Stomach (tissue), 9 donors: Measurements from ENCODE around the gene KCNG4. TPM values are rescaled to one million over a fixed set of nuclear protein-coding genes. Genes with fewer than 3 reads are reported as not detected.

Experiments
- DNase-seq, 2 donors: peaks; one replicate each; pipeline versions ENCODE4 v3.0.0 to v3.0.0-alpha.2; 2013 to 2019
- H3K27ac ChIP-seq, 5 donors: fragments of 200-600 bp in 4 of 5; sonication (generic) in 4 of 5; one replicate each; pipeline ENCODE4 v1.5.1; 2013 to 2019; ENCODE audit warnings: mild to moderate bottlenecking in 1 of 5, moderate library complexity in 1 of 5
- H3K27me3 ChIP-seq, 3 donors: fragments of 200-600 bp; sonication (generic); one replicate each; pipeline ENCODE4 v1.5.1; 2017 to 2019; ENCODE audit warnings: mixed run types in 1 of 3
- H3K36me3 ChIP-seq, 4 donors: fragments of 200-600 bp; sonication (generic); 1 replicate in 3 of 4; 2 replicates in 1 of 4; pipeline ENCODE4 v1.5.1; 2016 to 2019
- H3K4me1 ChIP-seq, 4 donors: fragments of 200-600 bp; sonication (generic); one replicate each; pipeline ENCODE4 v1.5.1; 2016 to 2019
- H3K4me3 ChIP-seq, 4 donors: fragments of 200-600 bp; sonication (generic) in 3 of 4; one replicate each; pipeline ENCODE4 v1.5.1; 2016 to 2019; ENCODE audit warnings: mild to moderate bottlenecking in 1 of 4
- H3K9me3 ChIP-seq, 4 donors: fragments of 200-600 bp; sonication (generic); one replicate each; pipeline ENCODE4 v1.5.1; 2016 to 2019
- EP300 ChIP-seq: sonication (generic); formaldehyde crosslinking; IDR thresholded peaks from one replicate; pipeline ENCODE4 v1.6.1; 2017; ENCODE audit warnings: antibody characterized with exemption
- POLR2A ChIP-seq, 4 donors: fragments of 450-650 bp; IDR thresholded peaks; one replicate each; pipeline ENCODE4 v1.6.1; 2016; ENCODE audit warnings: antibody characterized with exemption in 4 of 4, control low read depth in 2 of 4, mild to moderate bottlenecking in 1 of 4, moderate library complexity in 1 of 4
- POLR2AphosphoS5 ChIP-seq, 3 donors: sonication (generic); formaldehyde crosslinking; IDR thresholded peaks; one replicate each; pipeline ENCODE4 v1.6.1; 2016; ENCODE audit warnings: antibody characterized with exemption in 3 of 3
- WGBS, 5 donors: extraction: QIAGEN DNeasy Blood & Tissue Kit in 3 of 5; methylation state at CpG; one replicate each; pipeline versions ENCODE4 v1.1.5 to v1.1.7; 2013 to 2018; 5-methylcytosine and 5-hydroxymethylcytosine counted together
- intact Hi-C: fragments of 100-400 bp; cut with DNase I; formaldehyde crosslinking; loops from one replicate; pipeline ENCODE4 v1.15.1; 2023; ENCODE audit warnings: low total_unique reads
- polyA plus RNA-seq, 3 donors: library from polyadenylated mRNA; stranded (reverse); fragments of 200-250 nt; gene quantifications; one replicate each; pipeline ENCODE4 v1.2.3, GENCODE V29; 2013
- total RNA-seq, 5 donors: library from RNA; depleted of rRNA; stranded (reverse); fragments of >200 nt; gene quantifications; one replicate each; pipeline versions ENCODE4 v1.1.0 to v1.2.3, GENCODE V29; 2014 to 2016
- TF ChIP-seq, protein P1 (sequence below), 7 experiments: fragments of 450-650 bp in 4 of 7; fragments of 200-600 bp in 3 of 7; sonication (generic) in 3 of 7; IDR thresholded peaks; one replicate each; pipeline ENCODE4 v1.5.1; 2016 to 2019; ENCODE audit warnings: antibody characterized with exemption in 7 of 7, control low read depth in 2 of 7, mild to moderate bottlenecking in 1 of 7
- donor health status: healthy with polysubstance abuse.
- donor health status: Bipolar disorder and iron deficiency.
- donor health status: healthy.

The KCNG4 gene
- total and polyA plus RNA-seq, 8 donors: not detected

DNA sequence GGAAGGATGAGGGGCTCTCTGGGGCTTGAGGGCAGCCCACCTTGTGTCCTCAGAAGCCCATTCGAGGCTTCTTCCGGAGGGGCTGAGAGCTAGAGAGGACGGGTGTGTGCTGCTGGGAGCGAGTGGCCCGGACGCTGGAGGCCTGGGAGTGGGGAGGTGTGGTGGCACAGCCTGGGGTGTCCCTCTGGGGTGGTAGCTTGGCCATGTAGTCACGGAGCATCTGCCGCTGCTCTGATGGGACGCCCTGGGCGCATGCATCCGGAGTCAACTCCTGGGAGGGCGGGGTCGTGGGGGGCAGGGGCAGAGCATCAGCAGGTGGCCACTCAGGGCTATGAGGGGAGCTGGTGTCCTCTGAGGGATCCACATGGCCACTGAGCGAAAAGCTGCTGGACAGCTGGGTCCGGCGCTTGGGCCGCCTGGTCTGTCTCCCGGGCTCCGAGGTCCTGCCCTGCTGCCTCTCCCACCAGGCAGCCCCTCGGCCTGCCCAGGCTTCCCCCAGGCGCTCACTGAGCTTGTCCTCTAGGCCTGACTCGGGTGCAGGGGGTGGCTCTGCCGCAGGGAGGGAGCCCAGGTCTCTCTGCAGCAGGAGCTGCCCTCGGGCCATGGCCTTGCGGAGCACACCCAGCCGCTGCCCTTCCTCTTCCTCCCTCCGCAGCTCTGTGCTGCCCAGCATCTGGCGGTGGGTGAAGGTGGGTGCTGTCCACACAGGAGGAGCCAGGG, 60.8 kb downstream of the KCNG4 start:
- peak overlapping the region in 2 of 5 donors; percentile 80 to 82 for H3K27ac ChIP-seq
- H3K4me1 ChIP-seq: peaks cover 23 to 46% (median 32%) of the 10 kb centered on the region in 4 donors
- no peaks in the 10 kb centered on the region for H3K9me3 ChIP-seq
- TF ChIP-seq POLR2AphosphoS5 (IDR thresholded peaks at IDR 0.05) (no peak), EP300 (no peak)
- TF ChIP-seq, protein P1, sequence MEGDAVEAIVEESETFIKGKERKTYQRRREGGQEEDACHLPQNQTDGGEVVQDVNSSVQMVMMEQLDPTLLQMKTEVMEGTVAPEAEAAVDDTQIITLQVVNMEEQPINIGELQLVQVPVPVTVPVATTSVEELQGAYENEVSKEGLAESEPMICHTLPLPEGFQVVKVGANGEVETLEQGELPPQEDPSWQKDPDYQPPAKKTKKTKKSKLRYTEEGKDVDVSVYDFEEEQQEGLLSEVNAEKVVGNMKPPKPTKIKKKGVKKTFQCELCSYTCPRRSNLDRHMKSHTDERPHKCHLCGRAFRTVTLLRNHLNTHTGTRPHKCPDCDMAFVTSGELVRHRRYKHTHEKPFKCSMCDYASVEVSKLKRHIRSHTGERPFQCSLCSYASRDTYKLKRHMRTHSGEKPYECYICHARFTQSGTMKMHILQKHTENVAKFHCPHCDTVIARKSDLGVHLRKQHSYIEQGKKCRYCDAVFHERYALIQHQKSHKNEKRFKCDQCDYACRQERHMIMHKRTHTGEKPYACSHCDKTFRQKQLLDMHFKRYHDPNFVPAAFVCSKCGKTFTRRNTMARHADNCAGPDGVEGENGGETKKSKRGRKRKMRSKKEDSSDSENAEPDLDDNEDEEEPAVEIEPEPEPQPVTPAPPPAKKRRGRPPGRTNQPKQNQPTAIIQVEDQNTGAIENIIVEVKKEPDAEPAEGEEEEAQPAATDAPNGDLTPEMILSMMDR (IDR thresholded peaks at IDR 0.05): no peak
- peaks cover 51 to 64% (median 63%) of the 10 kb centered on the region in 4 donors for H3K36me3 ChIP-seq
- 90 to 96% (median 92%) methylated on average over 9 to 28 of the region's 28 CpGs for WGBS, 5 donors
- DNase-seq: no peak
- intact Hi-C loops: no loop called here
- no peaks in the 10 kb centered on the region for H3K27me3 ChIP-seq
- no peak overlapping the region for H3K4me3 ChIP-seq

DNA sequence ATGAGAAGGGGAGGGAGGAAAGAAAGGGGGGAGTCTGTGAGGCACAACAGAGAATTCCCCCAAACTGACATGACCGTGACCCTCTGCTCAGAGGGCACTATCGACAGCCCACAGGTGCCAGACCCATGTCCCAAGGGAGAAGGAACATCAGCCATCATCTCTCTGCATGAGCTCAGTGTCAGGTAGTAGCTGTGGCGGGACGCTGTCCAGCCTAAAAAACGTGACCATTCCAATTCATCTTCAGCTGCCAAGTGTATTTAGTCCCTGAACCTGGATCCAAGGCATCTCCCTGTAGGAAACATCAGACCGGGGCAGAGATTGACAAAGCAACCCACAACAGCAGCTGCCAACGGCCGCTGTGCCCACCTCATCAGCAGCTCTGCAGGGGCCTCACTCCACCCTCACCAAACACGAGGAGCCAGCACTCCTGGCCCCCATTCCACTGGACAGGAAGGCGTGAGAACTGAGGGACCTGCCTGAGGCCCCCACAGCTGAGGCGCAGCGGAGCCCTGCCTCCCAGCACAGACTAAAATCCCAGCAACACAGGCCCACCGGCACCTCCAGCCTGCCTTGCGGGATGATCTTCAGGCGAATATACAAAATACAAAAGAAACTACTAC, 61.6 kb downstream of the KCNG4 start:
- Histone ChIP-seq H3K4me1 (peaks cover 23 to 39% (median 31%) of the 10 kb centered on the region in 4 donors), H3K9me3 (no peaks in the 10 kb centered on the region), H3K4me3 (no peak overlapping the region), H3K27me3 (no peaks in the 10 kb centered on the region), H3K36me3 (peaks cover 48 to 56% (median 55%) of the 10 kb centered on the region in 4 donors), H3K27ac (peak overlapping the region in 4 of 5 donors; percentile 70 to 82 (median 75))
- no peak for TF ChIP-seq EP300
- no peak for TF ChIP-seq POLR2AphosphoS5 (IDR thresholded peaks at IDR 0.05)
- TF ChIP-seq, protein P1 (IDR thresholded peaks at IDR 0.05): no peak
- no peak for TF ChIP-seq POLR2A (IDR thresholded peaks at IDR 0.05)
- intact Hi-C loops: no loop called here
- 79 to 90% (median 86%) methylated on average over 14 to 15 of the region's 15 CpGs for WGBS, 5 donors
- DNase-seq: no peak

DNA sequence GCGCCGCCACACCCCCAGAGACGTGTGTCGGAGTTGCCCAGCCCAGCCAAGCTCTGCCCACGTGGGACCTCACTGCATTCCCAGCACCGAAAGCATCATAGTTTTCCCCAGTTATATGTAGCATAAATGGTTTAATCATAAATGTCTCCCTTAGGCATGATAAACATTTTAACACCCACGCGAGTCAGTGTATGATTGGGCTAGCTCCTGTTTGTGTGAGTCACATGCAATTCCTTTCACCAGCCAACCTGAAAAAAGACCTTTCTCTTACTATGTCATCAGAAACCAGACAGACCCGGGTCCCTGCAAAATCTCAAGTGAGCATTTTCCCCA, 62.1 kb downstream of the KCNG4 start:
- TF ChIP-seq POLR2AphosphoS5 (IDR thresholded peaks at IDR 0.05) (peak in 1 of 3 donors; percentile 12), POLR2A (IDR thresholded peaks at IDR 0.05) (no peak)
- no peak for DNase-seq
- Histone ChIP-seq H3K36me3 (peaks cover 44 to 51% (median 49%) of the 10 kb centered on the region in 4 donors), H3K9me3 (no peaks in the 10 kb centered on the region), H3K4me3 (no peak overlapping the region), H3K27me3 (no peaks in the 10 kb centered on the region), H3K27ac (peak overlapping the region; percentile 26 to 82 (median 70)), H3K4me1 (peaks cover 23 to 39% (median 31%) of the 10 kb centered on the region in 4 donors)
- WGBS, 5 donors: 35 to 55% (median 40%) methylated on average over 9 of the region's 9 CpGs
- intact Hi-C loops: no loop called here

DNA sequence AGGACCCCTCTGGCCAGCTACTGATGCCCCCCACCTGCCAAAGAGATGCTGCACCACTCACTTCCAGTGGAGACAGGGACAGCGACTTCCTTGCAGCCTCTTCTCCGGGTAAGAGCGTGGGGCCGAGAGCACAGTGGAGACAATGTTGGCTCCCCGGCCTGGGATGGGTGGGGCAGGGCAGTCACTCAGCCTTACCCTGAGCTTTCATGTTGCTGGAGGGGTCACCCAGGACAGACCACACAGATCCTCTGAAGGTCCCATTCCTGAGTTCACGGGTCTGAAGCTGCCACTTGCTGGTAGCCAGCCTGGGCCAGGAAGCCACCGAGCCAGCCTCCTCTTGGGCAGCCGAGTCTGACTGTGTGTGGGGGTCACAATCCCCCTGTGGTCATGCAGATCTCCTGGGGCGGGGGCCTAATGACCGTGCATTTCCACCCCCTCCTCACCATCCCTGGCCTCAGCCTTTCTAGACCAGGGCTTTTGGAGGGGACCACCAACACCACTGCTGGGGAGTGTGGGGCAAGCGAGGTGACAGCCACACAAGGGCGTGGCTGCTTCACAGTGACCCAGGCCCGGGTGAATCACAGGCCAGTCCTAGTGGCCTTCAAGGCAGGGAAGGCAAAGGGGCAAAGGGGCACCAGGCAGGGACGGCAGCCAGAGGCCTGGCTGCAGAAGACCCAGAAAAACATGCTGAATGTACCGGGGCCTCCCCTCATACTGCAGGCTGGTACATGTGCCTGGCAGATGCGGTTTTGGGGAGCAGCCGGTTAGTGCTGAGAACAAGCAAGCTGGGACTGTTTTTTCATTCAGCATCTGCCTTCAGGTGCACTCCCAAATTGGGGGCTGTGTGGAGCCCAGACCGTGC, 63.4 kb downstream of the KCNG4 start:
- Histone ChIP-seq H3K4me1 (peaks cover 23 to 39% (median 31%) of the 10 kb centered on the region in 4 donors), H3K36me3 (peaks cover 31 to 38% (median 37%) of the 10 kb centered on the region in 4 donors), H3K4me3 (no peak overlapping the region), H3K9me3 (no peaks in the 10 kb centered on the region), H3K27me3 (no peaks in the 10 kb centered on the region), H3K27ac (peak overlapping the region; percentile 3 to 82 (median 70))
- TF ChIP-seq EP300 (no peak), POLR2AphosphoS5 (IDR thresholded peaks at IDR 0.05) (no peak), POLR2A (IDR thresholded peaks at IDR 0.05) (no peak)
- TF ChIP-seq, protein P1 (IDR thresholded peaks at IDR 0.05): no peak
- WGBS, 5 donors: 50 to 56% (median 53%) methylated on average over 6 to 18 of the region's 18 CpGs
- intact Hi-C loops: no loop called here
- no peak for DNase-seq
